Measurements from ENCODE around the gene TCEA2.

- TF ChIP-seq, protein P1, sequence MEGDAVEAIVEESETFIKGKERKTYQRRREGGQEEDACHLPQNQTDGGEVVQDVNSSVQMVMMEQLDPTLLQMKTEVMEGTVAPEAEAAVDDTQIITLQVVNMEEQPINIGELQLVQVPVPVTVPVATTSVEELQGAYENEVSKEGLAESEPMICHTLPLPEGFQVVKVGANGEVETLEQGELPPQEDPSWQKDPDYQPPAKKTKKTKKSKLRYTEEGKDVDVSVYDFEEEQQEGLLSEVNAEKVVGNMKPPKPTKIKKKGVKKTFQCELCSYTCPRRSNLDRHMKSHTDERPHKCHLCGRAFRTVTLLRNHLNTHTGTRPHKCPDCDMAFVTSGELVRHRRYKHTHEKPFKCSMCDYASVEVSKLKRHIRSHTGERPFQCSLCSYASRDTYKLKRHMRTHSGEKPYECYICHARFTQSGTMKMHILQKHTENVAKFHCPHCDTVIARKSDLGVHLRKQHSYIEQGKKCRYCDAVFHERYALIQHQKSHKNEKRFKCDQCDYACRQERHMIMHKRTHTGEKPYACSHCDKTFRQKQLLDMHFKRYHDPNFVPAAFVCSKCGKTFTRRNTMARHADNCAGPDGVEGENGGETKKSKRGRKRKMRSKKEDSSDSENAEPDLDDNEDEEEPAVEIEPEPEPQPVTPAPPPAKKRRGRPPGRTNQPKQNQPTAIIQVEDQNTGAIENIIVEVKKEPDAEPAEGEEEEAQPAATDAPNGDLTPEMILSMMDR (IDR thresholded peaks at IDR 0.05), result no peak
- no peak for TF ChIP-seq POLR2A (IDR thresholded peaks at IDR 0.05; ENCODE audit: low read depth)
- TF ChIP-seq EP300 (IDR thresholded peaks at IDR 0.05), result no peak
- no peak for TF ChIP-seq POLR2AphosphoS5 (IDR thresholded peaks at IDR 0.05)
These were observed 9.6 kb downstream of the TCEA2 start for GRCh38 chr20:64072498-64073063.

All from esophagus muscularis mucosa (tissue), 4 donors.